ENCODE measurements around the gene SPHKAP. TPM values are rescaled to one million over a fixed set of nuclear protein-coding genes. Genes with fewer than 3 reads are reported as not detected.

The SPHKAP gene
- polyA plus RNA-seq, 1 donor (not counting 4 experiments of a cell fraction or from before 2014, with no cell fraction given) = not detected

- Histone ChIP-seq H3K9me1 (ENCODE audit: control insufficient read depth, extremely low read depth, insufficient read depth, low read length) (no peaks in the 10 kb centered on the region), H3K4me1 (ENCODE audit: control insufficient read depth, extremely low read depth, insufficient read depth, low read length) (no peaks in the 10 kb centered on the region), H3K79me2 (ENCODE audit: control insufficient read depth, insufficient read depth, low read length) (no peaks in the 10 kb centered on the region), H3K4me3 (ENCODE audit: control insufficient read depth in 2 of 3, extremely low read depth in 1 of 3, insufficient read depth in 2 of 3, low read depth in 1 of 3, low read length in 3 of 3) (no peak overlapping the region), H3K9me3 (ENCODE audit: control insufficient read depth, low read depth, low read length) (no peaks in the 10 kb centered on the region), H3K27me3 (ENCODE audit: control insufficient read depth, extremely low read depth, insufficient read depth, low read length) (no peaks in the 10 kb centered on the region), H3K9ac (ENCODE audit: control insufficient read depth, extremely low read depth, insufficient read depth, low read length) (no peak overlapping the region), H3K36me3 (ENCODE audit: control insufficient read depth in 2 of 2, extremely low read depth in 1 of 2, insufficient read depth in 2 of 2, low read length in 2 of 2) (no peaks in the 10 kb centered on the region), H3K4me2 (ENCODE audit: control insufficient read depth, extremely low read depth, insufficient read depth, low read depth, low read length) (no peak overlapping the region), H2AFZ (ENCODE audit: control insufficient read depth, low read length) (no peak overlapping the region), H4K20me1 (ENCODE audit: control insufficient read depth, extremely low read depth, insufficient read depth, low read length) (no peaks in the 10 kb centered on the region), H3K27ac (ENCODE audit: control insufficient read depth, insufficient read depth, low read length) (no peak overlapping the region)
- no peak for FAIRE-seq
- DNase-seq (ENCODE audit: low read depth, low spot score) = no peak
- TF ChIP-seq EZH2 (IDR thresholded peaks at IDR 0.05; ENCODE audit: low read length) (no peak), CTCF (optimal IDR thresholded peaks at IDR 0.05 in 1 of 3, IDR thresholded peaks at IDR 0.05 in 1 of 3, conservative IDR thresholded peaks at IDR 0.05 in 1 of 3; ENCODE audit: extremely low read depth in 1 of 3, insufficient read depth in 2 of 3, low read length in 3 of 3) (no peak)
- dilution Hi-C loops (cut with MboI; ENCODE audit: extremely low pct_ligation_motif_present, low sequenced_read_pairs) = no loop called here
Observed at GRCh38 chr2:228135300-228135699, 46.2 kb downstream of the SPHKAP start.

GRCh38 chr2:228131833-228132232, 49.7 kb downstream of the SPHKAP start:
- no peaks in the 10 kb centered on the region for H3K9me1 ChIP-seq (ENCODE audit: control insufficient read depth, extremely low read depth, insufficient read depth, low read length)
- H2AFZ ChIP-seq (ENCODE audit: control insufficient read depth, low read length) = no peak overlapping the region
- no peak for DNase-seq (ENCODE audit: low read depth, low spot score)
- no peaks in the 10 kb centered on the region for H3K9me3 ChIP-seq (ENCODE audit: control insufficient read depth, low read depth, low read length)
- H3K27me3 ChIP-seq (ENCODE audit: control insufficient read depth, extremely low read depth, insufficient read depth, low read length) = no peaks in the 10 kb centered on the region
- TF ChIP-seq CTCF (optimal IDR thresholded peaks at IDR 0.05 in 1 of 3, IDR thresholded peaks at IDR 0.05 in 1 of 3, conservative IDR thresholded peaks at IDR 0.05 in 1 of 3; ENCODE audit: extremely low read depth in 1 of 3, insufficient read depth in 2 of 3, low read length in 3 of 3) (no peak), EZH2 (IDR thresholded peaks at IDR 0.05; ENCODE audit: low read length) (no peak)
- no peak for FAIRE-seq
- no peaks in the 10 kb centered on the region for H3K79me2 ChIP-seq (ENCODE audit: control insufficient read depth, insufficient read depth, low read length)
- no peak overlapping the region for H3K9ac ChIP-seq (ENCODE audit: control insufficient read depth, extremely low read depth, insufficient read depth, low read length)
- H3K27ac ChIP-seq (ENCODE audit: control insufficient read depth, insufficient read depth, low read length) = no peak overlapping the region
- no peaks in the 10 kb centered on the region for H3K4me1 ChIP-seq (ENCODE audit: control insufficient read depth, extremely low read depth, insufficient read depth, low read length)
- H3K4me3 ChIP-seq (ENCODE audit: control insufficient read depth in 2 of 3, extremely low read depth in 1 of 3, insufficient read depth in 2 of 3, low read depth in 1 of 3, low read length in 3 of 3) = no peak overlapping the region
- H3K36me3 ChIP-seq (ENCODE audit: control insufficient read depth in 2 of 2, extremely low read depth in 1 of 2, insufficient read depth in 2 of 2, low read length in 2 of 2) = no peaks in the 10 kb centered on the region
- H4K20me1 ChIP-seq (ENCODE audit: control insufficient read depth, extremely low read depth, insufficient read depth, low read length) = no peaks in the 10 kb centered on the region
- dilution Hi-C loops (cut with MboI; ENCODE audit: extremely low pct_ligation_motif_present, low sequenced_read_pairs) = no loop called here
- no peak overlapping the region for H3K4me2 ChIP-seq (ENCODE audit: control insufficient read depth, extremely low read depth, insufficient read depth, low read depth, low read length)

Data from keratinocyte (primary cell).